HEK293 (cell line): ENCODE data around the gene OPRM1.

Experiments used
- PRDM4 ChIP-seq: fragments of 450-650 bp; formaldehyde crosslinking; IDR thresholded peaks from 2 replicates; pipeline ENCODE4 v1.5.1; 2017; ENCODE audit warnings: missing biosample characterization, missing genetic modification characterization
- ZNF121 ChIP-seq: fragments of 450-650 bp; formaldehyde crosslinking; IDR thresholded peaks from 2 replicates; pipeline ENCODE4 v1.5.1; 2016; ENCODE audit warnings: missing biosample characterization, missing genetic modification characterization
- ZNF174 ChIP-seq: fragments of 450-650 bp; formaldehyde crosslinking; IDR thresholded peaks from 2 replicates; pipeline ENCODE4 v1.5.0; 2017; ENCODE audit warnings: missing biosample characterization, mild to moderate bottlenecking, missing genetic modification characterization

- TF ChIP-seq ZNF121 (tag by site-specific recombination) (no peak), PRDM4 (tag by site-specific recombination) (no peak), ZNF174 (no peak)
Measured at GRCh38 chr6:154202339-154202738, 163.3 kb downstream of the OPRM1 start.
